K562 (cell line): ENCODE results near the gene TEX50. TPM values are rescaled to one million over a fixed set of nuclear protein-coding genes. Genes with fewer than 3 reads are reported as not detected.

Experiments used
- ATF1 ChIP-seq, 2 experiments: fragments of 450-650 bp in 1 of 2; IDR thresholded peaks; 2 replicates each; pipeline ENCODE4 v1.6.1; 2016; ENCODE audit warnings: missing compliant biosample characterization in 1 of 2, missing genetic modification characterization in 1 of 2
- C11orf30 ChIP-seq: fragments of 450-650 bp; IDR thresholded peaks from 2 replicates; pipeline ENCODE4 v1.6.1; 2016; ENCODE audit warnings: low read depth, mild to moderate bottlenecking
- DPF2 ChIP-seq: fragments of 450-650 bp; IDR thresholded peaks from 2 replicates; pipeline ENCODE4 v1.6.1; 2016
- ETS2 ChIP-seq: IDR thresholded peaks from 2 replicates; pipeline ENCODE4 v1.6.1; 2016; ENCODE audit warnings: borderline replicate concordance, missing genetic modification characterization, mild to moderate bottlenecking, moderate library complexity, missing compliant biosample characterization; ENCODE audit not compliant: poor library complexity, severe bottlenecking
- IFI16 ChIP-seq: fragments of 250-450 bp; sonication (Bioruptor Pico); IDR thresholded peaks from 2 replicates; pipeline ENCODE4 v2.1.2; 2022; ENCODE audit warnings: mild to moderate bottlenecking, inconsistent platforms
- JUNB ChIP-seq: fragments of 450-650 bp; formaldehyde crosslinking; conservative IDR thresholded peaks from 2 replicates; pipeline ENCODE4 v1.4.0; 2020; ENCODE audit warnings: mild to moderate bottlenecking
- MAFK ChIP-seq: IDR thresholded peaks from 2 replicates; pipeline ENCODE4 v1.6.1; 2011; ENCODE audit warnings: low read length, improper control_type of control experiment
- NBN ChIP-seq: fragments of 450-650 bp; IDR thresholded peaks from 2 replicates; pipeline ENCODE4 v1.6.1; 2016; ENCODE audit warnings: low read depth, mild to moderate bottlenecking
- NFE2 ChIP-seq: IDR thresholded peaks from 2 replicates; pipeline ENCODE4 v1.6.1; 2014; ENCODE audit warnings: antibody characterized with exemption, low read depth
- PPARD ChIP-seq: fragments of 250-450 bp; sonication (Bioruptor Pico); IDR thresholded peaks from 2 replicates; pipeline ENCODE4 v1.8.0; 2022; ENCODE audit warnings: inconsistent platforms, mild to moderate bottlenecking, moderate library complexity
- SNIP1 ChIP-seq: fragments of 450-650 bp; IDR thresholded peaks from 2 replicates; pipeline ENCODE4 v1.7.1; 2017; ENCODE audit warnings: low read depth, mild to moderate bottlenecking
- STAT5A ChIP-seq: IDR thresholded peaks from 2 replicates; pipeline ENCODE4 v1.6.1; 2012; ENCODE audit warnings: low read length, inconsistent platforms, borderline replicate concordance
- TAF1 ChIP-seq: IDR thresholded peaks from 2 replicates; pipeline ENCODE4 v1.6.1; 2011; ENCODE audit warnings: mild to moderate bottlenecking, low read length, moderate library complexity; ENCODE audit not compliant: insufficient read depth, control insufficient read depth, severe bottlenecking; ENCODE audit errors: extremely low read depth
- ZNF311 ChIP-seq: fragments of 250-450 bp; sonication (Bioruptor Pico); IDR thresholded peaks from 2 replicates; pipeline ENCODE4 v1.4.0; 2020; ENCODE audit warnings: mild to moderate bottlenecking, moderate library complexity
- ZNF589 ChIP-seq: fragments of 200-800 bp; sonication (Bioruptor generic); IDR thresholded peaks from 2 replicates; pipeline ENCODE4 v1.6.1; 2016; ENCODE audit warnings: low read depth, missing genetic modification characterization, missing compliant biosample characterization
- ZNF75A ChIP-seq: fragments of 450-650 bp; formaldehyde crosslinking; IDR thresholded peaks from 2 replicates; pipeline ENCODE4 v1.4.0; 2020; ENCODE audit warnings: mild to moderate bottlenecking
- ZNF780A ChIP-seq: fragments of 250-450 bp; sonication (Bioruptor Pico); IDR thresholded peaks from 2 replicates; pipeline ENCODE4 v1.5.0; 2021; ENCODE audit warnings: mild to moderate bottlenecking
- ZSCAN29 ChIP-seq: fragments of 450-650 bp; IDR thresholded peaks from 2 replicates; pipeline ENCODE4 v1.6.1; 2017
- polyA plus RNA-seq, 8 experiments: library from polyadenylated mRNA; depleted of rRNA in 4 of 8; stranded (reverse) in 5 of 8; unstranded in 3 of 8; fragments of >200 nt; fragmentation: Nextera tagmentation in 2 of 8; fragmentation: Illumina TruSeq in 1 of 8; extraction: Ambion mirVana in 2 of 8; extraction: Trizol in 1 of 8; gene quantifications; 2 replicates each; pipeline versions ENCODE4 v1.2.1 to v1.2.3, GENCODE V29; 2011 to 2014; ENCODE audit warnings: inconsistent platforms in 1 of 8, missing spikeins in 1 of 8
- total RNA-seq, 7 experiments: library from RNA; depleted of rRNA in 6 of 7; stranded (reverse); fragments of >200 nt in 6 of 7; fragmentation: Illumina TruSeq in 2 of 7; extraction: Trizol in 2 of 7; gene quantifications; 2 replicates each; pipeline versions ENCODE4 v1.2.1 to v1.2.3, GENCODE V29; 2011 to 2021; ENCODE audit warnings: low replicate concordance in 1 of 7
- TF ChIP-seq, protein P1 (sequence below), 2 experiments: fragments of 450-650 bp in 1 of 2; sonication (generic) in 1 of 2; formaldehyde crosslinking in 1 of 2; IDR thresholded peaks in 1 of 2; conservative IDR thresholded peaks in 1 of 2; 2 replicates each; pipeline versions ENCODE4 v1.6.1 to v1.8.1; 2016 to 2023; ENCODE audit warnings: mild to moderate bottlenecking in 2 of 2, moderate library complexity in 2 of 2, inconsistent platforms in 1 of 2, missing genetic modification reagents in 1 of 2
- TF ChIP-seq, protein P2 (sequence below): fragments of 250-450 bp; sonication (Bioruptor Pico); IDR thresholded peaks from 2 replicates; pipeline ENCODE4 v1.8.0; 2022; ENCODE audit warnings: inconsistent platforms

Gene TEX50
- total and polyA plus RNA-seq, 9 of the 15 experiments (the other 6 are each of a cell fraction or from before 2014, with no cell fraction given) = not detected

DNA sequence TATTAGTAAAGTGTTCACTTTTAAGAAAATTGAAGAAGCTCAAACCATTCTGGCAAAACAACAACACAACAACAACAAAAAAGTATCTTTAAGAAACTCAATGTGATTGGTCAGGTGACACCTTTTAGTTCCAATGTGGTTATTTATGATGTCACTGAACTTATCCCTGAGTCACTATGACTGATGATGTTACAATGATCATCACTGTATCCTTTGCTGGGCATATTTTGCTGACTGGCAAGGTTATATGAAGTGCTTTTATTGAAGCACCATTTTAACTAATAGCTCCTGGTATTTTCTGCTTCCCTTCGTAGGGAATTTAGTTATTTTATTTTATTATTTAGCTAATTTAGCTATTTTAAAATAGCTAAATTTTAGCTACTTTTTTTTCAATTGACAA lies at the start of gene TEX50 (continued):
- TF ChIP-seq ATF1 (CRISPR knock-in tag; IDR thresholded peaks at IDR 0.05) (no peak), ATF1 (tag; IDR thresholded peaks at IDR 0.05) (peak; percentile 32; the same call in 1 of the 2 replicates), C11orf30 (peak; percentile 88), ZSCAN29 (no peak), ZNF589 (CRISPR knock-in tag) (no peak), ZNF75A (CRISPR knock-in tag) (no peak), TAF1 (no peak), ZNF311 (no peak), JUNB (CRISPR knock-in tag) (no peak), NBN (no peak), MAFK (peak; percentile 68; the same call in 1 of the 2 replicates), NFE2 (peak; percentile 51), ZNF780A (CRISPR knock-in tag) (no peak), STAT5A (no peak), IFI16 (no peak), PPARD (CRISPR knock-in tag) (no peak), SNIP1 (no peak), ETS2 (tag) (no peak), DPF2 (no peak)
- TF ChIP-seq, protein P1, sequence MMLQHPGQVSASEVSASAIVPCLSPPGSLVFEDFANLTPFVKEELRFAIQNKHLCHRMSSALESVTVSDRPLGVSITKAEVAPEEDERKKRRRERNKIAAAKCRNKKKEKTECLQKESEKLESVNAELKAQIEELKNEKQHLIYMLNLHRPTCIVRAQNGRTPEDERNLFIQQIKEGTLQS (IDR thresholded peaks at IDR 0.05) = peak; percentile 75
- TF ChIP-seq, protein P1 (CRISPR knock-in tag; conservative IDR thresholded peaks at IDR 0.05) = no peak
- TF ChIP-seq, protein P2, sequence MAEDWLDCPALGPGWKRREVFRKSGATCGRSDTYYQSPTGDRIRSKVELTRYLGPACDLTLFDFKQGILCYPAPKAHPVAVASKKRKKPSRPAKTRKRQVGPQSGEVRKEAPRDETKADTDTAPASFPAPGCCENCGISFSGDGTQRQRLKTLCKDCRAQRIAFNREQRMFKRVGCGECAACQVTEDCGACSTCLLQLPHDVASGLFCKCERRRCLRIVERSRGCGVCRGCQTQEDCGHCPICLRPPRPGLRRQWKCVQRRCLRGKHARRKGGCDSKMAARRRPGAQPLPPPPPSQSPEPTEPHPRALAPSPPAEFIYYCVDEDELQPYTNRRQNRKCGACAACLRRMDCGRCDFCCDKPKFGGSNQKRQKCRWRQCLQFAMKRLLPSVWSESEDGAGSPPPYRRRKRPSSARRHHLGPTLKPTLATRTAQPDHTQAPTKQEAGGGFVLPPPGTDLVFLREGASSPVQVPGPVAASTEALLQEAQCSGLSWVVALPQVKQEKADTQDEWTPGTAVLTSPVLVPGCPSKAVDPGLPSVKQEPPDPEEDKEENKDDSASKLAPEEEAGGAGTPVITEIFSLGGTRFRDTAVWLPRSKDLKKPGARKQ (CRISPR knock-in tag) = no peak
